Measurements from ENCODE around the gene C1QTNF5. TPM values are rescaled to one million over a fixed set of nuclear protein-coding genes. Genes with fewer than 3 reads are reported as not detected.

C1QTNF5 gene
- total RNA-seq, 1 experiment from 2014 or later: not detected

GRCh38 chr11:119295178-119295577, 45.5 kb downstream of the C1QTNF5 start:
- Histone ChIP-seq H3K4me1 (replicated peaks; ENCODE audit: insufficient read depth) (no peaks in the 10 kb centered on the region), H3K4me3 (no peak overlapping the region), H3F3A (ENCODE audit: insufficient read depth, low read depth) (peaks cover 3% of the 10 kb centered on the region; the same call in 1 of the 2 replicates), H2AFZ (no peak overlapping the region), H3K79me2 (ENCODE audit: low read depth) (no peaks in the 10 kb centered on the region), H3K9me2 (ENCODE audit: insufficient read depth) (no peaks in the 10 kb centered on the region), H3K27me3 (ENCODE audit: insufficient read depth, low read depth) (no peaks in the 10 kb centered on the region), H3K27ac (no peak overlapping the region), H3K9me3 (ENCODE audit: insufficient read depth, low read depth) (peaks cover 10% of the 10 kb centered on the region), H4K20me1 (ENCODE audit: insufficient read depth) (no peaks in the 10 kb centered on the region), H3K36me3 (ENCODE audit: low read depth) (peaks cover 21% of the 10 kb centered on the region), H3K4me2 (no peak overlapping the region)
- no TSS peak for BruUV-seq (replicated peaks)
- no peak for DNase-seq
- intact Hi-C loops (cut with micrococcal nuclease; ENCODE audit: unreplicated experiment): no loop called here
- ChIA-PET POLR2A (ENCODE audit: unreplicated experiment) (no interaction called here), CTCF (interaction anchor here (0.6 kb wide), 2 partner anchors 36 to 126 kb away, joined by 3 to 4 read pairs; no protein-coding TSS in a partner anchor)
- TF ChIP-seq EZH2 (IDR thresholded peaks at IDR 0.05; ENCODE audit: low read depth): no peak
- TF ChIP-seq, protein P1, sequence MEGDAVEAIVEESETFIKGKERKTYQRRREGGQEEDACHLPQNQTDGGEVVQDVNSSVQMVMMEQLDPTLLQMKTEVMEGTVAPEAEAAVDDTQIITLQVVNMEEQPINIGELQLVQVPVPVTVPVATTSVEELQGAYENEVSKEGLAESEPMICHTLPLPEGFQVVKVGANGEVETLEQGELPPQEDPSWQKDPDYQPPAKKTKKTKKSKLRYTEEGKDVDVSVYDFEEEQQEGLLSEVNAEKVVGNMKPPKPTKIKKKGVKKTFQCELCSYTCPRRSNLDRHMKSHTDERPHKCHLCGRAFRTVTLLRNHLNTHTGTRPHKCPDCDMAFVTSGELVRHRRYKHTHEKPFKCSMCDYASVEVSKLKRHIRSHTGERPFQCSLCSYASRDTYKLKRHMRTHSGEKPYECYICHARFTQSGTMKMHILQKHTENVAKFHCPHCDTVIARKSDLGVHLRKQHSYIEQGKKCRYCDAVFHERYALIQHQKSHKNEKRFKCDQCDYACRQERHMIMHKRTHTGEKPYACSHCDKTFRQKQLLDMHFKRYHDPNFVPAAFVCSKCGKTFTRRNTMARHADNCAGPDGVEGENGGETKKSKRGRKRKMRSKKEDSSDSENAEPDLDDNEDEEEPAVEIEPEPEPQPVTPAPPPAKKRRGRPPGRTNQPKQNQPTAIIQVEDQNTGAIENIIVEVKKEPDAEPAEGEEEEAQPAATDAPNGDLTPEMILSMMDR (conservative IDR thresholded peaks at IDR 0.05): peak; percentile 38

DNA sequence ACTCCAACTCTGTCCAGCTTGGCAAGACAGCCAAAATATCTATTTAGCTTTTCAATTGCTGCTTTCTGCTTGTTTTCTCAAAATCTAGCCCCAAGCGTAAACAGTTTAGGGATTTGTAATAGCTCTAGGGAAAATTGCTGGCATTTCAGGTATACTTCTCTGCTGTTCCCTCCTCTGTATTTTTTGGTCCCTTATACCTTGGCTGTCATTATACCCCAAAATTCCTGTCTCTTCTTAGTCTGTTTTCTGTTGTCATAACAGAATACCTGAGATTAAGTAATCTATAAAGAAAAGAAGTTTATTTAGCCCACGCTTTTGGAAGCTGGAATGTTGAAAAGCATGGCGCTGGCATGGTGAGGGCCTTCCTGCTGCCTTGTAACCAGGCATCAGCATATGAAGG, 47.2 kb downstream of the C1QTNF5 start:
- no peaks in the 10 kb centered on the region for H3K79me2 ChIP-seq (ENCODE audit: low read depth)
- peaks cover 3% of the 10 kb centered on the region; the same call in 1 of the 2 replicates for H3F3A ChIP-seq (ENCODE audit: insufficient read depth, low read depth)
- TF ChIP-seq, protein P1 (conservative IDR thresholded peaks at IDR 0.05): no peak
- TF ChIP-seq EZH2 (IDR thresholded peaks at IDR 0.05; ENCODE audit: low read depth): no peak
- no peaks in the 10 kb centered on the region for H3K27me3 ChIP-seq (ENCODE audit: insufficient read depth, low read depth)
- H3K4me1 ChIP-seq (replicated peaks; ENCODE audit: insufficient read depth): no peaks in the 10 kb centered on the region
- BruUV-seq (replicated peaks): no TSS peak
- no peak overlapping the region for H3K4me3 ChIP-seq
- intact Hi-C loops (cut with micrococcal nuclease; ENCODE audit: unreplicated experiment): no loop called here
- no peak overlapping the region for H3K4me2 ChIP-seq
- no peak for DNase-seq
- ChIA-PET POLR2A (ENCODE audit: unreplicated experiment) (interaction anchor here (0.6 kb wide), 1 partner anchor 88 kb away, joined by 4 read pairs; no protein-coding TSS in a partner anchor), CTCF (no interaction called here)
- H2AFZ ChIP-seq: no peak overlapping the region
- peaks cover 29% of the 10 kb centered on the region for H3K36me3 ChIP-seq (ENCODE audit: low read depth)
- no peak overlapping the region for H3K27ac ChIP-seq
- no peaks in the 10 kb centered on the region for H4K20me1 ChIP-seq (ENCODE audit: insufficient read depth)
- no peaks in the 10 kb centered on the region for H3K9me2 ChIP-seq (ENCODE audit: insufficient read depth)
- peaks cover 16% of the 10 kb centered on the region for H3K9me3 ChIP-seq (ENCODE audit: insufficient read depth, low read depth)

DNA sequence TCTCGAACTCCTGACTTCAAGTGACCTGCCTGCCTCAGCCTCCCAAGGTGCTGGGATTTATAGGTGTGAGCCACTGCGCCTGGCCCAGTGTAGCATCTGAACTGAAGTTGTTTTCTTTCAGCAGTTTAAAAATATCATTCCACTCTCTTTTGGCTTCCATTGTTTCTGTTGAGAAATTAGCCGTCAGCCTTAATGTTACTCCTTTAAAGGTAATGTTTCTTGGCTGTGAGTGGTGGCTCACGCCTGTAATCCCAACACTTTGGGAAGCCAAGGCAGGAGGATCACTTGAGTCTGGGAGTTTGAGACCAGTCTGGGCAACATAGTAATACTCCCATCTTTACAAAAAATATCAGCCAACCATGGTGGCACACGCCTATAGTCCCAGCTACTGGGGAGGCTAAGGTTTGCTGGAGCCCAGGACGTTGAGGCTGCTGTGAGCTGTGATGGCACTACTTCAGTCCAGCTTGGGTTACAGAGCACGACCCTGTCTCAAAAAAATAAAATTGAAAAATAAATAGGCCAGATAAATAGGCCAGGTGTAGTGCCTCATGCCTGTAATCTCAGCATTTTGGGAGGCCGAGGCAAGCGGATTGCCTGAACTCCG, 49.7 kb downstream of the C1QTNF5 start:
- DNase-seq: no peak
- CTCF ChIA-PET: no interaction called here
- intact Hi-C loops (cut with micrococcal nuclease; ENCODE audit: unreplicated experiment): no loop called here

More for the DNA sequence above, 49.7 kb downstream of the C1QTNF5 start:
- no peaks in the 10 kb centered on the region for H3K4me1 ChIP-seq (replicated peaks; ENCODE audit: insufficient read depth)
- no peak for TF ChIP-seq EZH2 (IDR thresholded peaks at IDR 0.05; ENCODE audit: low read depth)
- TF ChIP-seq, protein P1 (conservative IDR thresholded peaks at IDR 0.05): no peak
- no peak overlapping the region for H2AFZ ChIP-seq
- peaks cover 16% of the 10 kb centered on the region for H3K9me3 ChIP-seq (ENCODE audit: insufficient read depth, low read depth)
- no TSS peak for BruUV-seq (replicated peaks)
- no peaks in the 10 kb centered on the region for H3K79me2 ChIP-seq (ENCODE audit: low read depth)
- H3K4me2 ChIP-seq: no peak overlapping the region
- POLR2A ChIA-PET (ENCODE audit: unreplicated experiment): interaction anchor here (0.7 kb wide), 1 partner anchor 81 kb away, joined by 4 read pairs; no protein-coding TSS in a partner anchor
- peaks cover 34% of the 10 kb centered on the region for H3K36me3 ChIP-seq (ENCODE audit: low read depth)
- H3K27ac ChIP-seq: no peak overlapping the region
- no peaks in the 10 kb centered on the region for H3K9me2 ChIP-seq (ENCODE audit: insufficient read depth)
- no peak overlapping the region for H3K4me3 ChIP-seq
- no peaks in the 10 kb centered on the region for H4K20me1 ChIP-seq (ENCODE audit: insufficient read depth)
- H3K27me3 ChIP-seq (ENCODE audit: insufficient read depth, low read depth): no peaks in the 10 kb centered on the region
- H3F3A ChIP-seq (ENCODE audit: insufficient read depth, low read depth): peaks cover 3% of the 10 kb centered on the region; the same call in 1 of the 2 replicates

Small RNAs within 50 kb of the gene (microRNA-seq; reads per million reads assigned to microRNA genes)
- gene MIR6756 (ENCODE audit: borderline number of aligned reads, borderline replicate concordance): not detected

Other genes with a start within 250 kb of the C1QTNF5 start
- 32.8 and 41.1 TPM in 2 replicates for gene DPAGT1, start 239.0 kb downstream of the C1QTNF5 start, total RNA-seq (2021)
- 6.7 and 9.3 TPM in 2 replicates for gene C2CD2L, start 233.5 kb downstream of the C1QTNF5 start, total RNA-seq (2021)
- 34.9 and 35.5 TPM in 2 replicates for gene HINFP, start 219.3 kb downstream of the C1QTNF5 start, total RNA-seq (2021)
- gene ABCG4, start 191.8 kb downstream of the C1QTNF5 start, total RNA-seq (2021): 0.11 TPM in 1 of 2 replicates, not detected in the other
- gene NLRX1, start 172.2 kb downstream of the C1QTNF5 start, total RNA-seq (2021): 18.4 and 22.5 TPM in 2 replicates
- 0.73 TPM in 1 of 2 replicates, not detected in the other for gene NHERF4, start 155.4 kb downstream of the C1QTNF5 start, total RNA-seq (2021)
- 26.3 and 32.9 TPM in 2 replicates for gene CBL, start 134.5 kb downstream of the C1QTNF5 start, total RNA-seq (2021)
- gene MCAM, start 23.8 kb downstream of the C1QTNF5 start, total RNA-seq (2021): 38.8 and 54.5 TPM in 2 replicates
- 55.0 and 64.3 TPM in 2 replicates for gene RNF26, start 6.4 kb downstream of the C1QTNF5 start, total RNA-seq (2021)
- gene MFRP, start 5.8 kb upstream of the C1QTNF5 start, total RNA-seq (2021): not detected in 2 replicates
- 2.1 and 2.7 TPM in 2 replicates for gene USP2, start 40.8 kb upstream of the C1QTNF5 start, total RNA-seq (2021)
- gene THY1, start 82.3 kb upstream of the C1QTNF5 start, total RNA-seq (2021): not detected in 2 replicates